Endothelial cell of umbilical vein (primary cell): ENCODE data around the gene LHFPL5.

Experiments
- CTCF ChIP-seq, 2 donors: IDR thresholded peaks; 1 replicate in 1 of 2; 2 replicates in 1 of 2; pipeline ENCODE4 v1.5.1; 2011; ENCODE audit warnings: low read length in 2 of 2, mild to moderate bottlenecking in 2 of 2, moderate library complexity in 2 of 2, control low read depth in 1 of 2, inconsistent platforms in 1 of 2, low read depth in 1 of 2; ENCODE audit not compliant: insufficient read depth in 1 of 2; ENCODE audit errors: extremely low read depth in 1 of 2
- EZH2 ChIP-seq: IDR thresholded peaks from 2 replicates; pipeline ENCODE4 v1.6.1; 2012; ENCODE audit warnings: borderline replicate concordance, low read depth, mild to moderate bottlenecking, moderate library complexity, low read length, inconsistent platforms; ENCODE audit not compliant: severe bottlenecking
- MAX ChIP-seq: IDR thresholded peaks from 2 replicates; pipeline ENCODE4 v1.6.1; 2011; ENCODE audit not compliant: insufficient read depth, insufficient read length
- MYC ChIP-seq: IDR thresholded peaks from one replicate; pipeline ENCODE4 v1.6.1; 2011; ENCODE audit warnings: mild to moderate bottlenecking, low read depth, low read length
- POLR2A ChIP-seq: IDR thresholded peaks from 2 replicates; pipeline ENCODE4 v1.6.1; 2012; ENCODE audit warnings: low read depth, mild to moderate bottlenecking, control low read depth, low read length
- POLR2AphosphoS5 ChIP-seq: IDR thresholded peaks from 2 replicates; pipeline ENCODE4 v1.6.1; 2012; ENCODE audit warnings: low read depth, mild to moderate bottlenecking, control low read depth, low read length, moderate library complexity; ENCODE audit not compliant: insufficient read depth

GRCh38 chr6:35839019-35839418 lies 33.9 kb downstream of the LHFPL5 start:
- TF ChIP-seq CTCF (IDR thresholded peaks at IDR 0.05; ENCODE audit: extremely low read depth in 1 of 2, insufficient read depth in 1 of 2, low read depth in 1 of 2, low read length in 2 of 2), result no peak
- TF ChIP-seq POLR2AphosphoS5, result no peak
- TF ChIP-seq EZH2, result no peak
- no peak for TF ChIP-seq POLR2A
- no peak for TF ChIP-seq MYC
- no peak for TF ChIP-seq MAX
